ENCODE measurements around the gene CHCHD6. TPM values are rescaled to one million over a fixed set of nuclear protein-coding genes. Genes with fewer than 3 reads are reported as not detected.

The CHCHD6 gene
- total and polyA plus RNA-seq, 2 of the 4 experiments (the other 2 are of a cell fraction): 18.8 to 28.9 TPM

- no peaks in the 10 kb centered on the region for H3K36me3 ChIP-seq (ENCODE audit: control insufficient read depth, insufficient read depth, low read length)
- intact Hi-C loops (cut with micrococcal nuclease): no loop called here
- DNase-seq (no peak), ATAC-seq (ENCODE audit: low read depth) (no peak)
- H3K56ac ChIP-seq (ENCODE audit: extremely low read depth, insufficient read depth, low read length): no peak overlapping the region
- ChIA-PET POLR2A (ENCODE audit: unreplicated experiment) (no interaction called here), CTCF (no interaction called here)
- H2BK15ac ChIP-seq (ENCODE audit: low read depth, low read length): no peak overlapping the region
- no peak overlapping the region for H3K4me3 ChIP-seq (ENCODE audit: insufficient read depth, low read depth, low read length)
- H3K9ac ChIP-seq (ENCODE audit: low read depth, low read length): no peak overlapping the region
- dilution Hi-C loops (cut with HindIII; ENCODE audit: low sequenced_read_pairs, unreplicated experiment): no loop called here
- H2AFZ ChIP-seq (replicated peaks; ENCODE audit: low read length, poor library complexity): no peak overlapping the region
- no peak overlapping the region for H2AK5ac ChIP-seq (ENCODE audit: low read depth, low read length)
- H3K9me1 ChIP-seq (ENCODE audit: insufficient read depth, low read length): peaks cover 15% of the 10 kb centered on the region
- H3K4me2 ChIP-seq (ENCODE audit: low read depth, low read length): no peak overlapping the region
- no peaks in the 10 kb centered on the region for H3K9me3 ChIP-seq (ENCODE audit: control insufficient read depth, insufficient read depth, low read length)
- H2AK9ac ChIP-seq (replicated peaks; ENCODE audit: low read depth, low read length, poor library complexity): no peak overlapping the region
- H2BK20ac ChIP-seq (ENCODE audit: low read depth, low read length): no peak overlapping the region
- H4K8ac ChIP-seq (ENCODE audit: low read depth in 2 of 2, low read length in 2 of 2): no peak overlapping the region
- BruUV-seq (replicated peaks): no TSS peak
- TF ChIP-seq MAZ (IDR thresholded peaks at IDR 0.05; ENCODE audit: borderline replicate concordance, low read depth, low read length): no peak
- TF ChIP-seq RAD21 (IDR thresholded peaks at IDR 0.05; ENCODE audit: low read length): no peak
- TF ChIP-seq POLR2A (IDR thresholded peaks at IDR 0.05; ENCODE audit: low read depth, low read length): no peak
- no peak for TF ChIP-seq FOS (IDR thresholded peaks at IDR 0.05; ENCODE audit: low read depth, low read length)
- TF ChIP-seq RCOR1 (IDR thresholded peaks at IDR 0.05; ENCODE audit: insufficient replicate concordance, low read length): no peak
- no peak for TF ChIP-seq SMC3 (IDR thresholded peaks at IDR 0.05; ENCODE audit: low read depth, low read length)
- TF ChIP-seq CTCF (conservative IDR thresholded peaks at IDR 0.05; ENCODE audit: low read depth, low read length): no peak
- TF ChIP-seq USF2 (IDR thresholded peaks at IDR 0.05; ENCODE audit: low read depth, low read length): no peak
- no peak for TF ChIP-seq RFX5 (IDR thresholded peaks at IDR 0.05; ENCODE audit: low read depth, low read length)
- TF ChIP-seq MAFK (IDR thresholded peaks at IDR 0.05; ENCODE audit: low read depth, low read length): no peak
- TF ChIP-seq BHLHE40 (IDR thresholded peaks at IDR 0.05; ENCODE audit: low read depth, low read length): no peak
- TF ChIP-seq NFE2L2 (IDR thresholded peaks at IDR 0.05; ENCODE audit: low read depth, low read length): no peak
- no peak overlapping the region for H3K14ac ChIP-seq (replicated peaks; ENCODE audit: low read depth, low read length)
- no peak overlapping the region for H4K5ac ChIP-seq (ENCODE audit: low read depth, low read length)
- H3K27me3 ChIP-seq (ENCODE audit: control insufficient read depth, insufficient read depth, low read length): no peaks in the 10 kb centered on the region
- no peak overlapping the region for H2BK120ac ChIP-seq (ENCODE audit: low read depth, low read length)
- H3K23ac ChIP-seq (ENCODE audit: low read depth, low read length): no peak overlapping the region
- in situ Hi-C loops (cut with MboI; ENCODE audit: low sequenced_read_pairs): no loop called here
- no peaks in the 10 kb centered on the region for H3K79me1 ChIP-seq (ENCODE audit: low read depth in 1 of 2, low read length in 2 of 2)
- no peak overlapping the region for H3K27ac ChIP-seq (ENCODE audit: insufficient read depth, low read length)
- no peak overlapping the region for H3K18ac ChIP-seq (ENCODE audit: low read depth, low read length)
- no peak overlapping the region for H4K91ac ChIP-seq (ENCODE audit: insufficient read depth, low read depth, low read length)
- H4K20me1 ChIP-seq (ENCODE audit: insufficient read depth, low read length): no peaks in the 10 kb centered on the region
- peaks cover 13% of the 10 kb centered on the region for H3K4me1 ChIP-seq (ENCODE audit: control insufficient read depth, insufficient read depth, low read length)
- WGBS, 2 experiments (ENCODE audit: extremely low coverage in 2 of 2, insufficient read length in 1 of 2): no CpG with 5 or more reads among the region's 5 CpGs
- H3K4ac ChIP-seq (ENCODE audit: low read depth, low read length): no peak overlapping the region
- H2BK5ac ChIP-seq (ENCODE audit: low read depth, low read length, poor library complexity, severe bottlenecking): no peak overlapping the region
These were observed 217.2 kb downstream of the CHCHD6 start for GRCh38 chr3:126921085-126921824.

Data from IMR-90 (cell line).